ENCODE measurements around the gene GPN2. TPM values are rescaled to one million over a fixed set of nuclear protein-coding genes. Genes with fewer than 3 reads are reported as not detected.

The GPN2 gene
- total RNA-seq (10 to 100 TPM; 23.5 to 25.1 TPM), polyA plus RNA-seq (ENCODE audit: insufficient read length in 6 of 6) (10 to 100 TPM; 27.7 to 34.1 (median 31.6) TPM)
- long read RNA-seq, donor 1, full-length matches to known transcripts: 12 of 12 reads
- long read RNA-seq, donor 1, partial matches to known transcripts: 0 of 12 reads
- long read RNA-seq, donor 1, other reads (novel, unspliced or antisense): 0 of 12 reads
- long read RNA-seq, donor 2, full-length matches to known transcripts: 14 of 14 reads
- long read RNA-seq, donor 2, partial matches to known transcripts: 0 of 14 reads
- long read RNA-seq, donor 2, other reads (novel, unspliced or antisense): 0 of 14 reads
- long read RNA-seq, donor 3, full-length matches to known transcripts: 2 of 2 reads
- long read RNA-seq, donor 3, partial matches to known transcripts: 0 of 2 reads
- long read RNA-seq, donor 3, other reads (novel, unspliced or antisense): 0 of 2 reads
- long read RNA-seq, donor 4, full-length matches to known transcripts: 17 of 19 reads
- long read RNA-seq, donor 4, partial matches to known transcripts: 0 of 19 reads
- long read RNA-seq, donor 4, other reads (novel, unspliced or antisense): 2 of 19 reads
- long read RNA-seq, donor 5, full-length matches to known transcripts: 13 of 13 reads
- long read RNA-seq, donor 5, partial matches to known transcripts: 0 of 13 reads
- long read RNA-seq, donor 5, other reads (novel, unspliced or antisense): 0 of 13 reads
- long read RNA-seq, donor 6, full-length matches to known transcripts: 2 of 2 reads
- long read RNA-seq, donor 6, partial matches to known transcripts: 0 of 2 reads
- long read RNA-seq, donor 6, other reads (novel, unspliced or antisense): 0 of 2 reads
- long read RNA-seq, donor 7, full-length matches to known transcripts: 7 of 7 reads
- long read RNA-seq, donor 7, partial matches to known transcripts: 0 of 7 reads
- long read RNA-seq, donor 7, other reads (novel, unspliced or antisense): 0 of 7 reads
- long read RNA-seq, donor 8, full-length matches to known transcripts: 6 of 6 reads
- long read RNA-seq, donor 8, partial matches to known transcripts: 0 of 6 reads
- long read RNA-seq, donor 8, other reads (novel, unspliced or antisense): 0 of 6 reads
- long read RNA-seq, donor 9, full-length matches to known transcripts: 1 of 1 reads
- long read RNA-seq, donor 9, partial matches to known transcripts: 0 of 1 reads
- long read RNA-seq, donor 9, other reads (novel, unspliced or antisense): 0 of 1 reads
- long read RNA-seq, donor 10, full-length matches to known transcripts: 37 of 37 reads
- long read RNA-seq, donor 10, partial matches to known transcripts: 0 of 37 reads
- long read RNA-seq, donor 10, other reads (novel, unspliced or antisense): 0 of 37 reads
- long read RNA-seq, donor 11, full-length matches to known transcripts: 9 of 9 reads
- long read RNA-seq, donor 11, partial matches to known transcripts: 0 of 9 reads
- long read RNA-seq, donor 11, other reads (novel, unspliced or antisense): 0 of 9 reads
- long read RNA-seq, donor 12, full-length matches to known transcripts: 4 of 4 reads
- long read RNA-seq, donor 12, partial matches to known transcripts: 0 of 4 reads
- long read RNA-seq, donor 12, other reads (novel, unspliced or antisense): 0 of 4 reads

DNA sequence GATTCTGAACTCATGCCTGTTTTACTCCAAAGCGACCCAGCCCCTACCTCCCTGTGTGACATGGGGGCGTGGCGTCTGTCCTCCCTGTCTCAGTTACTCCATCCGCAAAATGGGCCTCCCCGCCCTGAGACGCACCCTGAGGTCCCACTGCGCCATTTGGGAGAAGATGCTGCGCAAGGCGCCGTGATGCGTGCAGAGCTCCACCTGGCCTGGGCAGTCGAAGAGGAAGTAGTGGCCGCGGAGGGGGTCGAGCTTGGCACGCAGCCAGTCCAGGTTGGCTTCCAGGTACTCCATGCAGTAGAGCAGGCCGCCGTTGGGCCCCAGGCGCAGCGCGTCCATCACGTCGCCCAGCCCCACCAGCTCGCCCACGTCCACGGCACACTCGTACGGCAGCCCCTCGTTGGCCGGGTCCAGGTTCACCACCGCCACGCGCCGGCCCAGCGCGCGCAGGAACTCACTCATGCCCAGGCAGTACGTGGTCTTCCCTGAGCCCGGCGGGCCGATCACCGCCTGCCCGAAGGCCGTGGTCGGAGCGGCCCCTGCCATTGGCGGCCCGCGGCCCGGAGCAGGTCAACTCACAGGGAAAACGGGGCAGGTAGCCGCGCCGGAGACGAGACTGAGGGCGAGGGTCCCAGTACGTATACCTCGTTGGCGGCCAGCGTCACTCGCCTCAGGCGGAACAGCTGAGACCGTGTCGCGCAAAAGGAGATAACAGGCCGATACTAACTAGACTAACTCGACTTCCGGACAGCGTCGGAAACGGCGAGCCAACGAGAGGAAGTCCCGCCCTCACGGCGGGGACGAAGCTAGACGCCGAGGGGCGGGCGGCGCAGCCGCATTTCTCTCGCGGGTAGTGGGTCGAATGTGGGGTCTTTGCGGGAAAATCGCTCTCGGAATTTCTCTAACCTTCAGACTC, at the start of gene GPN2:
TSS of gene GPN2 (minus strand) at position 733 of the 916 bp plus-strand sequence. CDS start at position 546, 187 bp downstream.
- peak within 1 kb of the TSS; percentile 77 to 95 for H3K27ac ChIP-seq
- H3K9me3 ChIP-seq: no peaks in the 10 kb centered on the region
- no peaks in the 10 kb centered on the region for H3K27me3 ChIP-seq
- peaks cover 9 to 21% of the 10 kb centered on the region in 2 donors for H3K4me1 ChIP-seq
- TF ChIP-seq, protein P1, sequence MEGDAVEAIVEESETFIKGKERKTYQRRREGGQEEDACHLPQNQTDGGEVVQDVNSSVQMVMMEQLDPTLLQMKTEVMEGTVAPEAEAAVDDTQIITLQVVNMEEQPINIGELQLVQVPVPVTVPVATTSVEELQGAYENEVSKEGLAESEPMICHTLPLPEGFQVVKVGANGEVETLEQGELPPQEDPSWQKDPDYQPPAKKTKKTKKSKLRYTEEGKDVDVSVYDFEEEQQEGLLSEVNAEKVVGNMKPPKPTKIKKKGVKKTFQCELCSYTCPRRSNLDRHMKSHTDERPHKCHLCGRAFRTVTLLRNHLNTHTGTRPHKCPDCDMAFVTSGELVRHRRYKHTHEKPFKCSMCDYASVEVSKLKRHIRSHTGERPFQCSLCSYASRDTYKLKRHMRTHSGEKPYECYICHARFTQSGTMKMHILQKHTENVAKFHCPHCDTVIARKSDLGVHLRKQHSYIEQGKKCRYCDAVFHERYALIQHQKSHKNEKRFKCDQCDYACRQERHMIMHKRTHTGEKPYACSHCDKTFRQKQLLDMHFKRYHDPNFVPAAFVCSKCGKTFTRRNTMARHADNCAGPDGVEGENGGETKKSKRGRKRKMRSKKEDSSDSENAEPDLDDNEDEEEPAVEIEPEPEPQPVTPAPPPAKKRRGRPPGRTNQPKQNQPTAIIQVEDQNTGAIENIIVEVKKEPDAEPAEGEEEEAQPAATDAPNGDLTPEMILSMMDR (IDR thresholded peaks at IDR 0.05): no peak
- H3K4me3 ChIP-seq: peak within 1 kb of the TSS; percentile 75 to 91
- peaks cover 0 to 74% of the 10 kb centered on the region in 2 donors for H3K36me3 ChIP-seq
- DNase-seq (peak; percentile 83 to 94 (median 88)), ATAC-seq (peak; percentile 97)
- intact Hi-C loops (cut with DNase I): loop anchor here in 1 of 2 donors (10.0 kb wide), 1 partner anchor 285 kb away; no protein-coding TSS in a partner anchor

DNA sequence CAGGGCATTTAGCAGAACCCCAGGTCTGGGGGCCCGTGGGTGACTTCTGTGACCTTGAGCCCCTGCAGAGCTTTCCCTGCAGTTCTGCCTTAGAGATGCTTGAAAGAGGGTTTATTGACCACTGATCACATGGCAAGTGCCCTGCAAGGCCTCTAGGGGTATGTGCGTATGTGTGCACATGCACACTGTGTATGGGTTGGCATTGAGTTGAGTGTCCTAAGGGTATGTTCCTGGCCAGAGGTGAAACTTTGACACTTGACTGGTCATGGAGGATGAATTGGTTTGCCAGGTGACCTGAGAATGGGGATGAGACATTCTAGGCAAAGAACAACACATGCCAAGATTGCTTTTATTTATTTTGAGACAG, 48.6 kb upstream of the GPN2 start:
- ATAC-seq (no peak), DNase-seq (no peak)
- Histone ChIP-seq H3K27ac (no peak overlapping the region), H3K36me3 (peaks cover 0 to 74% of the 10 kb centered on the region in 2 donors), H3K27me3 (no peaks in the 10 kb centered on the region), H3K4me1 (peaks cover 0 to 5% of the 10 kb centered on the region in 2 donors), H3K4me3 (no peak overlapping the region), H3K9me3 (no peaks in the 10 kb centered on the region)
- TF ChIP-seq, protein P1 (IDR thresholded peaks at IDR 0.05): no peak
- intact Hi-C loops (cut with DNase I): no loop called here

DNA sequence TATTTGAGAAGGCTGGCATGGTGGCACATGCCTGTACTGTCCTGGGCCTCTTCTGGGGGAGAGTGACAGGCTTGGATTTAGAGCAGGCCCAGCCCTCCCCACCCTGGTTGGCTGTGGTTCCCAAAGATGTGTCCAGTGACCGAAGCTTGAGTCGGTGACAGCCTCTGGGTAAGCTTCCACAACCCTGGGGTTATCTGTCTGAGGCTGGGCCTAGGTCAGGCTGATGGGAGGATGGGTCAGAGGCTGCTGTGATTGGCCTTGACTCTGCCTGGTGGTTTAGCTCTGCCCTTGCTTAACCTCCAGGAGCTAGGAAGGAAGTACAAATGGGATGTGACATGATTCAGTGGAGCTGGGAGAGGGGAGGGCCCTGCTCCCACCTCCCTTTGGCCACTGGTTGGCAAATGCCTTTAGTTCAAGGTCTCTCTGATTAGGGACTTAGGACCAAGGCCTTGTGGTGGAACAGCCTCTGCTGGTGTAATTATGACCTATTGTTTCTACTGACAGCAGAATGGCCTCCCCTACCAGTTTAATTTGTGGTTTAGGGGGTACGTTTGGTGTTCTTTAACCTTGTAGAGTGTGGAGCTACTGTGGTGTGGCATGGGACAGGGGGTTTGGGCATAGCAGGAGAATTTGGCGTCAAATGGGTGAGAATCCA, 48.0 kb upstream of the GPN2 start:
- intact Hi-C loops (cut with DNase I): no loop called here
- TF ChIP-seq, protein P1 (IDR thresholded peaks at IDR 0.05): no peak

More for the DNA sequence above, 48.0 kb upstream of the GPN2 start:
- peaks cover 0 to 5% of the 10 kb centered on the region in 2 donors for H3K4me1 ChIP-seq
- ATAC-seq (no peak), DNase-seq (no peak)
- H3K9me3 ChIP-seq: no peaks in the 10 kb centered on the region
- no peak overlapping the region for H3K27ac ChIP-seq
- H3K4me3 ChIP-seq: no peak overlapping the region
- H3K36me3 ChIP-seq: peaks cover 0 to 74% of the 10 kb centered on the region in 2 donors
- no peaks in the 10 kb centered on the region for H3K27me3 ChIP-seq
